ENCODE data around the gene SLC16A11.

GRCh38 chr17:7019839-7020519 is 23.9 kb downstream of the SLC16A11 start:
- TF ChIP-seq CTCF (IDR thresholded peaks at IDR 0.05) (no peak), ZNF425 (CRISPR knock-in tag; conservative IDR thresholded peaks at IDR 0.05) (no peak), ZNF232 (CRISPR knock-in tag; IDR thresholded peaks at IDR 0.05) (no peak), MLX (CRISPR knock-in tag; IDR thresholded peaks at IDR 0.05) (no peak), MAX (CRISPR knock-in tag; IDR thresholded peaks at IDR 0.05) (no peak), NR3C1 (CRISPR knock-in tag; conservative IDR thresholded peaks at IDR 0.05; ENCODE audit: low read depth) (no peak), ARID4B (CRISPR knock-in tag; IDR thresholded peaks at IDR 0.05; ENCODE audit: borderline replicate concordance) (no peak), ATF2 (CRISPR knock-in tag; IDR thresholded peaks at IDR 0.05; ENCODE audit: borderline replicate concordance, low read depth) (no peak), ZNF219 (CRISPR knock-in tag; IDR thresholded peaks at IDR 0.05; ENCODE audit: borderline replicate concordance) (no peak), STAT6 (CRISPR knock-in tag; conservative IDR thresholded peaks at IDR 0.05; ENCODE audit: low read depth) (no peak), ZNF416 (CRISPR knock-in tag; IDR thresholded peaks at IDR 0.05) (no peak), SMAD4 (CRISPR knock-in tag; IDR thresholded peaks at IDR 0.05) (no peak)
